HL-60 (cell line): ENCODE data around the gene ITGAE.

ENCODE experiments used
- DNase-seq, 2 experiments: peaks; one replicate each; pipeline ENCODE4 v3.0.0-alpha.2; 2010 to 2020; ENCODE audit warnings: low read depth in 1 of 2, low spot score in 1 of 2
- H3K27ac ChIP-seq: fragments of 250-450 bp; sonication (Bioruptor Pico); replicated peaks from 2 replicates; pipeline ENCODE4 v1.5.1; 2020; ENCODE audit warnings: mild to moderate bottlenecking, moderate library complexity
- H3K27me3 ChIP-seq: fragments of 250-450 bp; sonication (Bioruptor Pico); 2 replicates; pipeline ENCODE4 v1.5.1; 2021; ENCODE audit warnings: mild to moderate bottlenecking, moderate library complexity; ENCODE audit not compliant: insufficient read depth, poor library complexity, severe bottlenecking
- H3K4me3 ChIP-seq: replicated peaks from 2 replicates; pipeline ENCODE4 v1.5.1; 2011; ENCODE audit warnings: mild to moderate bottlenecking, control low read depth, low read length; ENCODE audit not compliant: insufficient read depth
- GABPA ChIP-seq: IDR thresholded peaks from 2 replicates; pipeline ENCODE4 v1.6.1; 2012; ENCODE audit warnings: low read depth
- POLR2AphosphoS5 ChIP-seq: IDR thresholded peaks from 2 replicates; pipeline ENCODE4 v1.6.1; 2012; ENCODE audit warnings: low read depth
- REST ChIP-seq: IDR thresholded peaks from 2 replicates; pipeline ENCODE4 v1.6.1; 2012; ENCODE audit warnings: low read depth; ENCODE audit not compliant: insufficient replicate concordance
- SPI1 ChIP-seq: IDR thresholded peaks from 2 replicates; pipeline ENCODE4 v1.6.1; 2012; ENCODE audit warnings: low read depth, mild to moderate bottlenecking, borderline replicate concordance
- TF ChIP-seq, protein P1 (sequence below): IDR thresholded peaks from one replicate; pipeline ENCODE4 v1.5.1; 2011; ENCODE audit warnings: low read length, control low read depth, inconsistent platforms; ENCODE audit not compliant: insufficient read depth

The ITGAE gene

GRCh38 chr17:3777366-3778120 lies 23.4 kb downstream of the ITGAE start:
- no peaks in the 10 kb centered on the region for H3K27me3 ChIP-seq
- H3K4me3 ChIP-seq: no peak overlapping the region
- no peak for DNase-seq
- no peak overlapping the region for H3K27ac ChIP-seq
- TF ChIP-seq REST: no peak
- no peak for TF ChIP-seq GABPA
- no peak for TF ChIP-seq SPI1
- TF ChIP-seq POLR2AphosphoS5: no peak
- TF ChIP-seq, protein P1, sequence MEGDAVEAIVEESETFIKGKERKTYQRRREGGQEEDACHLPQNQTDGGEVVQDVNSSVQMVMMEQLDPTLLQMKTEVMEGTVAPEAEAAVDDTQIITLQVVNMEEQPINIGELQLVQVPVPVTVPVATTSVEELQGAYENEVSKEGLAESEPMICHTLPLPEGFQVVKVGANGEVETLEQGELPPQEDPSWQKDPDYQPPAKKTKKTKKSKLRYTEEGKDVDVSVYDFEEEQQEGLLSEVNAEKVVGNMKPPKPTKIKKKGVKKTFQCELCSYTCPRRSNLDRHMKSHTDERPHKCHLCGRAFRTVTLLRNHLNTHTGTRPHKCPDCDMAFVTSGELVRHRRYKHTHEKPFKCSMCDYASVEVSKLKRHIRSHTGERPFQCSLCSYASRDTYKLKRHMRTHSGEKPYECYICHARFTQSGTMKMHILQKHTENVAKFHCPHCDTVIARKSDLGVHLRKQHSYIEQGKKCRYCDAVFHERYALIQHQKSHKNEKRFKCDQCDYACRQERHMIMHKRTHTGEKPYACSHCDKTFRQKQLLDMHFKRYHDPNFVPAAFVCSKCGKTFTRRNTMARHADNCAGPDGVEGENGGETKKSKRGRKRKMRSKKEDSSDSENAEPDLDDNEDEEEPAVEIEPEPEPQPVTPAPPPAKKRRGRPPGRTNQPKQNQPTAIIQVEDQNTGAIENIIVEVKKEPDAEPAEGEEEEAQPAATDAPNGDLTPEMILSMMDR: no peak

DNA sequence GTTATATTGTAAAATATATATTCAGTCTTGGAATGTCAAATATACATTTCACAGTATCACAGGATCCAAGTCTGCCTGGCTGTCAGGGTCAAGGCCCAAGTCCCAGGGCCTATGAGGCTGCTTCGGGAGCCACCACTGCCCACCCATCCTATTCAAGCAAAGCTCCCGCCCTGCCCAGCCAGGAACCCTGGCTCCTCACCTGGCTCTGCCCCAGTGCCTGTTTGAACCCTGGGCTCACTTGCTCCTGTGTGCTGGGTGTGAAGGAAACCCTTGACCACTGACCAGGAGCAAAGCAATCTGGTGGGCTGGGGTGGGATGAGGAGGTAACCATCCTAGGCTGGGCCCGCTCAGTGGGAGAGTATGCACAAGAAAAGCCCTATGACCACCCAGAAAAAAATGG lies 27.0 kb downstream of the ITGAE start:
- DNase-seq: no peak
- no peak for TF ChIP-seq REST
- TF ChIP-seq POLR2AphosphoS5: no peak
- TF ChIP-seq SPI1: no peak
- no peak for TF ChIP-seq GABPA
- TF ChIP-seq, protein P1: no peak
- Histone ChIP-seq H3K27ac (no peak overlapping the region), H3K27me3 (no peaks in the 10 kb centered on the region), H3K4me3 (no peak overlapping the region)

DNA sequence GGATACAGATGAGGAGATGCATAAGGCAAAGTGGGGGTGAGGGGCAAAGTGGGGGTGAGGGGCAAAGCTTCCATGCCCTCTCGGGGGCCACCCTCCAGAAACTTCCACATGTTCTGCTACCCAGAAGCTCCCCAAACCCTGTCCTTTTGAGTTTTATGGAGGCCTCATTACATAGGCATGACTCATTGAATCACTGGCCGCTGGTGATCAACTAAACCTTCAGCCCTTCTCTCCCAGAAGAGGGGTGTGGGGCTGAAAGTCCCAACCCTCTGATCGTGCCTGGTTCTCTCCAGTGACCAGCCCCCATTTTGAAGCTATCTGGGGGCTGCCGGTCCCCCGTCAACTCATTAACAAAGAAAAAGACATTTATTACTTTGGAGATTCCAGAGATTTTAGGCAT lies 27.5 kb downstream of the ITGAE start:
- H3K4me3 ChIP-seq: no peak overlapping the region
- no peak for TF ChIP-seq REST
- no peak for TF ChIP-seq SPI1
- no peak for TF ChIP-seq GABPA
- TF ChIP-seq POLR2AphosphoS5: no peak
- TF ChIP-seq, protein P1: no peak
- DNase-seq: no peak
- H3K27ac ChIP-seq: no peak overlapping the region
- H3K27me3 ChIP-seq: no peaks in the 10 kb centered on the region
